K562 (cell line): ENCODE measurements around the gene OST4. TPM values are rescaled to one million over a fixed set of nuclear protein-coding genes. Genes with fewer than 3 reads are reported as not detected.
A peak's percentile ranks its signal among the peaks of the same experiment; 100 is the strongest.

Experiments used
- CAMTA2 ChIP-seq: fragments of 250-450 bp; sonication (Bioruptor Pico); conservative IDR thresholded peaks from 2 replicates; pipeline ENCODE4 v1.5.1; 2022
- DIDO1 ChIP-seq: fragments of 450-650 bp; IDR thresholded peaks from 2 replicates; pipeline ENCODE4 v1.6.1; 2016; ENCODE audit warnings: low read depth, missing biosample characterization, missing genetic modification characterization
- JUND ChIP-seq, 2 experiments: IDR thresholded peaks; 2 replicates in 1 of 2; 3 replicates in 1 of 2; pipeline ENCODE4 v1.6.1; 2011; ENCODE audit warnings: borderline replicate concordance in 2 of 2, low read depth in 2 of 2, low read length in 2 of 2, improper control_type of control experiment in 1 of 2, missing biosample characterization in 1 of 2, missing genetic modification characterization in 1 of 2, missing genetic modification reagents in 1 of 2
- LCOR ChIP-seq: sonication (generic); formaldehyde crosslinking; IDR thresholded peaks from 2 replicates; pipeline ENCODE4 v1.8.0; 2022; ENCODE audit warnings: mild to moderate bottlenecking, missing genetic modification reagents
- POLR2G ChIP-seq: fragments of 200-400 bp; formaldehyde crosslinking; IDR thresholded peaks from 2 replicates; pipeline ENCODE4 v1.6.1; 2017; ENCODE audit warnings: low read depth, mild to moderate bottlenecking, antibody characterized with exemption, low read length, moderate library complexity
- RBFOX2 ChIP-seq: fragments of 200-400 bp; formaldehyde crosslinking; IDR thresholded peaks from 2 replicates; pipeline ENCODE4 v1.6.1; 2017; ENCODE audit warnings: low read depth, mild to moderate bottlenecking, low read length, moderate library complexity
- ZKSCAN8 ChIP-seq: fragments of 200-800 bp; sonication (Bioruptor generic); IDR thresholded peaks from 2 replicates; pipeline ENCODE4 v1.6.1; 2016; ENCODE audit warnings: missing genetic modification characterization, missing compliant biosample characterization
- ZNF764 ChIP-seq: fragments of 250-450 bp; sonication (Bioruptor Pico); IDR thresholded peaks from 2 replicates; pipeline ENCODE4 v1.4.0; 2020; ENCODE audit warnings: low read depth, mild to moderate bottlenecking, moderate library complexity
- ZNF79 ChIP-seq: fragments of 250-450 bp; sonication (Bioruptor Pico); IDR thresholded peaks from 2 replicates; pipeline ENCODE4 v1.4.0; 2020; ENCODE audit warnings: low read depth, mild to moderate bottlenecking, moderate library complexity
- polyA plus RNA-seq, 8 experiments: library from polyadenylated mRNA; depleted of rRNA in 4 of 8; stranded (reverse) in 5 of 8; unstranded in 3 of 8; fragments of >200 nt; fragmentation: Nextera tagmentation in 2 of 8; fragmentation: Illumina TruSeq in 1 of 8; extraction: Ambion mirVana in 2 of 8; extraction: Trizol in 1 of 8; gene quantifications; 2 replicates each; pipeline versions ENCODE4 v1.2.1 to v1.2.3, GENCODE V29; 2011 to 2014; ENCODE audit warnings: inconsistent platforms in 1 of 8, missing spikeins in 1 of 8
- total RNA-seq, 7 experiments: library from RNA; depleted of rRNA in 6 of 7; stranded (reverse); fragments of >200 nt in 6 of 7; fragmentation: Illumina TruSeq in 2 of 7; extraction: Trizol in 2 of 7; gene quantifications; 2 replicates each; pipeline versions ENCODE4 v1.2.1 to v1.2.3, GENCODE V29; 2011 to 2021; ENCODE audit warnings: low replicate concordance in 1 of 7
- TF ChIP-seq, protein P1 (sequence below): fragments of 450-650 bp; conservative IDR thresholded peaks from 2 replicates; pipeline ENCODE4 v1.6.1; 2016; ENCODE audit warnings: missing genetic modification characterization, low read depth, mild to moderate bottlenecking, missing compliant biosample characterization, moderate library complexity
- TF ChIP-seq, protein P2 (sequence below), 2 experiments: fragments of 450-650 bp; IDR thresholded peaks; 2 replicates each; pipeline ENCODE4 v1.6.1; 2018; ENCODE audit warnings: mild to moderate bottlenecking in 2 of 2, low read depth in 1 of 2; ENCODE audit not compliant: partially characterized antibody in 2 of 2
- TF ChIP-seq, protein P3 (sequence below): fragments of 200-800 bp; sonication (Bioruptor generic); IDR thresholded peaks from 2 replicates; pipeline ENCODE4 v1.6.1; 2017; ENCODE audit warnings: missing genetic modification characterization, missing compliant biosample characterization
- TF ChIP-seq, protein P4 (sequence below): fragments of 200-800 bp; sonication (Bioruptor generic); IDR thresholded peaks from 2 replicates; pipeline ENCODE4 v1.6.1; 2016; ENCODE audit warnings: missing genetic modification characterization, missing compliant biosample characterization

OST4 gene
- total and polyA plus RNA-seq, 9 of the 15 experiments (the other 6 are each of a cell fraction or from before 2014, with no cell fraction given): 186 to 1,155 (median 355) TPM

DNA sequence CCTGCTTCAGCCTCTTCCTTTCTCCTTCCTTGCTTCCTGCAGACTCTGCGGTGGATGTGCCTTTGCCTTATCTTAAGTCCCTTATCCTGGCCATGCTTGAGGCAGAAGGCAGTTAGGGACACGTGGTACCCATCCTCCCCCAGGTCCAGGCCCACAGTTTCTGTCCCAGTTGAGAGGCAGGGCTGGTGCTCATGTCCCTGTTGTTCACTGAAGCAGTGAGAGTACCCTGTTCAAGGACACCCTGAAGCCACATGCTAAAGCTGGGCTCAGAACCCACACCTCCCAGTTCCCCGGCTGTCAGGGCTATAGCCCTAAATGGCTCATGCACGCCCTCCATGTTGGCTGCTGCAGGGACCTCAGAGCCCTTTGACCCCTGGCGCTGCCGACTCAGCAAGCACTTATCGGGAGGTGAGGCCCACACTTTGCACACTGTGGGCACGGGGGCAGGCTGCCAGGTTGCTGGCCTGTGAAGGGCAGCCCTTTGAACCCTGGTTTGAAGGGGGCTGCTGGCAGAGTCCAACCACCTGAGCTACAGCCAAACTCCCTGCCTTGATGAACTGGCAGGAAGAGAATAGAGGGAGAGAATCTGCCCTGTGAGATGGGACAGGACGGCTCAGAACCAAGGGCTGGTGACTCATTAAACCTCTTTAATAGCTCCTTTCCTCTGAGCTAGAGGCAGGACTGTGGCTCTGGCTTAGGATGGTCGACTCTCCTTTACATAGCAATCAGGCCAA lies 21.4 kb upstream of the OST4 start (continued):
- TF ChIP-seq, protein P1, sequence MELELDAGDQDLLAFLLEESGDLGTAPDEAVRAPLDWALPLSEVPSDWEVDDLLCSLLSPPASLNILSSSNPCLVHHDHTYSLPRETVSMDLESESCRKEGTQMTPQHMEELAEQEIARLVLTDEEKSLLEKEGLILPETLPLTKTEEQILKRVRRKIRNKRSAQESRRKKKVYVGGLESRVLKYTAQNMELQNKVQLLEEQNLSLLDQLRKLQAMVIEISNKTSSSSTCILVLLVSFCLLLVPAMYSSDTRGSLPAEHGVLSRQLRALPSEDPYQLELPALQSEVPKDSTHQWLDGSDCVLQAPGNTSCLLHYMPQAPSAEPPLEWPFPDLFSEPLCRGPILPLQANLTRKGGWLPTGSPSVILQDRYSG (tag): peak; percentile 79; the same call in 1 of the 2 replicates
- TF ChIP-seq ZKSCAN8: no peak; the same call in 1 of the 2 replicates
- TF ChIP-seq, protein P2, sequence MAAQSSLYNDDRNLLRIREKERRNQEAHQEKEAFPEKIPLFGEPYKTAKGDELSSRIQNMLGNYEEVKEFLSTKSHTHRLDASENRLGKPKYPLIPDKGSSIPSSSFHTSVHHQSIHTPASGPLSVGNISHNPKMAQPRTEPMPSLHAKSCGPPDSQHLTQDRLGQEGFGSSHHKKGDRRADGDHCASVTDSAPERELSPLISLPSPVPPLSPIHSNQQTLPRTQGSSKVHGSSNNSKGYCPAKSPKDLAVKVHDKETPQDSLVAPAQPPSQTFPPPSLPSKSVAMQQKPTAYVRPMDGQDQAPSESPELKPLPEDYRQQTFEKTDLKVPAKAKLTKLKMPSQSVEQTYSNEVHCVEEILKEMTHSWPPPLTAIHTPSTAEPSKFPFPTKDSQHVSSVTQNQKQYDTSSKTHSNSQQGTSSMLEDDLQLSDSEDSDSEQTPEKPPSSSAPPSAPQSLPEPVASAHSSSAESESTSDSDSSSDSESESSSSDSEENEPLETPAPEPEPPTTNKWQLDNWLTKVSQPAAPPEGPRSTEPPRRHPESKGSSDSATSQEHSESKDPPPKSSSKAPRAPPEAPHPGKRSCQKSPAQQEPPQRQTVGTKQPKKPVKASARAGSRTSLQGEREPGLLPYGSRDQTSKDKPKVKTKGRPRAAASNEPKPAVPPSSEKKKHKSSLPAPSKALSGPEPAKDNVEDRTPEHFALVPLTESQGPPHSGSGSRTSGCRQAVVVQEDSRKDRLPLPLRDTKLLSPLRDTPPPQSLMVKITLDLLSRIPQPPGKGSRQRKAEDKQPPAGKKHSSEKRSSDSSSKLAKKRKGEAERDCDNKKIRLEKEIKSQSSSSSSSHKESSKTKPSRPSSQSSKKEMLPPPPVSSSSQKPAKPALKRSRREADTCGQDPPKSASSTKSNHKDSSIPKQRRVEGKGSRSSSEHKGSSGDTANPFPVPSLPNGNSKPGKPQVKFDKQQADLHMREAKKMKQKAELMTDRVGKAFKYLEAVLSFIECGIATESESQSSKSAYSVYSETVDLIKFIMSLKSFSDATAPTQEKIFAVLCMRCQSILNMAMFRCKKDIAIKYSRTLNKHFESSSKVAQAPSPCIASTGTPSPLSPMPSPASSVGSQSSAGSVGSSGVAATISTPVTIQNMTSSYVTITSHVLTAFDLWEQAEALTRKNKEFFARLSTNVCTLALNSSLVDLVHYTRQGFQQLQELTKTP (IDR thresholded peaks at IDR 0.05; ENCODE audit: low read depth in 1 of 2, partially characterized antibody in 2 of 2): no peak
- TF ChIP-seq, protein P3, sequence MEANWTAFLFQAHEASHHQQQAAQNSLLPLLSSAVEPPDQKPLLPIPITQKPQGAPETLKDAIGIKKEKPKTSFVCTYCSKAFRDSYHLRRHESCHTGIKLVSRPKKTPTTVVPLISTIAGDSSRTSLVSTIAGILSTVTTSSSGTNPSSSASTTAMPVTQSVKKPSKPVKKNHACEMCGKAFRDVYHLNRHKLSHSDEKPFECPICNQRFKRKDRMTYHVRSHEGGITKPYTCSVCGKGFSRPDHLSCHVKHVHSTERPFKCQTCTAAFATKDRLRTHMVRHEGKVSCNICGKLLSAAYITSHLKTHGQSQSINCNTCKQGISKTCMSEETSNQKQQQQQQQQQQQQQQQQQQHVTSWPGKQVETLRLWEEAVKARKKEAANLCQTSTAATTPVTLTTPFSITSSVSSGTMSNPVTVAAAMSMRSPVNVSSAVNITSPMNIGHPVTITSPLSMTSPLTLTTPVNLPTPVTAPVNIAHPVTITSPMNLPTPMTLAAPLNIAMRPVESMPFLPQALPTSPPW: peak; percentile 39; the same call in 1 of the 2 replicates
- TF ChIP-seq CAMTA2 (CRISPR knock-in tag): no peak
- no peak for TF ChIP-seq ZNF764 (CRISPR knock-in tag)
- no peak for TF ChIP-seq DIDO1 (tag)
- 0 out of 2 replicates have a peak, but pooled peaks have one; percentile 54 for TF ChIP-seq LCOR
- peak; percentile 36; the same call in 1 of the 2 replicates for TF ChIP-seq JUND (IDR thresholded peaks at IDR 0.05; ENCODE audit: borderline replicate concordance, low read depth, low read length)
- no peak; the same call in 2 of the 3 replicates for TF ChIP-seq JUND (tag; IDR thresholded peaks at IDR 0.05; ENCODE audit: borderline replicate concordance, low read depth, low read length)
- TF ChIP-seq, protein P4, sequence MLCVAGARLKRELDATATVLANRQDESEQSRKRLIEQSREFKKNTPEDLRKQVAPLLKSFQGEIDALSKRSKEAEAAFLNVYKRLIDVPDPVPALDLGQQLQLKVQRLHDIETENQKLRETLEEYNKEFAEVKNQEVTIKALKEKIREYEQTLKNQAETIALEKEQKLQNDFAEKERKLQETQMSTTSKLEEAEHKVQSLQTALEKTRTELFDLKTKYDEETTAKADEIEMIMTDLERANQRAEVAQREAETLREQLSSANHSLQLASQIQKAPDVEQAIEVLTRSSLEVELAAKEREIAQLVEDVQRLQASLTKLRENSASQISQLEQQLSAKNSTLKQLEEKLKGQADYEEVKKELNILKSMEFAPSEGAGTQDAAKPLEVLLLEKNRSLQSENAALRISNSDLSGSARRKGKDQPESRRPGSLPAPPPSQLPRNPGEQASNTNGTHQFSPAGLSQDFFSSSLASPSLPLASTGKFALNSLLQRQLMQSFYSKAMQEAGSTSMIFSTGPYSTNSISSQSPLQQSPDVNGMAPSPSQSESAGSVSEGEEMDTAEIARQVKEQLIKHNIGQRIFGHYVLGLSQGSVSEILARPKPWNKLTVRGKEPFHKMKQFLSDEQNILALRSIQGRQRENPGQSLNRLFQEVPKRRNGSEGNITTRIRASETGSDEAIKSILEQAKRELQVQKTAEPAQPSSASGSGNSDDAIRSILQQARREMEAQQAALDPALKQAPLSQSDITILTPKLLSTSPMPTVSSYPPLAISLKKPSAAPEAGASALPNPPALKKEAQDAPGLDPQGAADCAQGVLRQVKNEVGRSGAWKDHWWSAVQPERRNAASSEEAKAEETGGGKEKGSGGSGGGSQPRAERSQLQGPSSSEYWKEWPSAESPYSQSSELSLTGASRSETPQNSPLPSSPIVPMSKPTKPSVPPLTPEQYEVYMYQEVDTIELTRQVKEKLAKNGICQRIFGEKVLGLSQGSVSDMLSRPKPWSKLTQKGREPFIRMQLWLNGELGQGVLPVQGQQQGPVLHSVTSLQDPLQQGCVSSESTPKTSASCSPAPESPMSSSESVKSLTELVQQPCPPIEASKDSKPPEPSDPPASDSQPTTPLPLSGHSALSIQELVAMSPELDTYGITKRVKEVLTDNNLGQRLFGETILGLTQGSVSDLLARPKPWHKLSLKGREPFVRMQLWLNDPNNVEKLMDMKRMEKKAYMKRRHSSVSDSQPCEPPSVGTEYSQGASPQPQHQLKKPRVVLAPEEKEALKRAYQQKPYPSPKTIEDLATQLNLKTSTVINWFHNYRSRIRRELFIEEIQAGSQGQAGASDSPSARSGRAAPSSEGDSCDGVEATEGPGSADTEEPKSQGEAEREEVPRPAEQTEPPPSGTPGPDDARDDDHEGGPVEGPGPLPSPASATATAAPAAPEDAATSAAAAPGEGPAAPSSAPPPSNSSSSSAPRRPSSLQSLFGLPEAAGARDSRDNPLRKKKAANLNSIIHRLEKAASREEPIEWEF (CRISPR knock-in tag): peak; percentile 79
- TF ChIP-seq RBFOX2: peak; percentile 39; the same call in 1 of the 2 replicates
- TF ChIP-seq POLR2G: no peak
- no peak; the same call in 1 of the 2 replicates for TF ChIP-seq ZNF79 (CRISPR knock-in tag)
